Activated CD4-positive, alpha-beta T cell treated with anti-CD3 and anti-CD28 coated beads, Interleukin-2, amount 50 U/mL, for 4 hours (primary cell): ENCODE data around the gene INAFM2.

ENCODE experiments used
- DNase-seq, 2 experiments: peaks; one replicate each; pipeline ENCODE4 v3.0.0-alpha.2; 2020

Gene INAFM2

DNA sequence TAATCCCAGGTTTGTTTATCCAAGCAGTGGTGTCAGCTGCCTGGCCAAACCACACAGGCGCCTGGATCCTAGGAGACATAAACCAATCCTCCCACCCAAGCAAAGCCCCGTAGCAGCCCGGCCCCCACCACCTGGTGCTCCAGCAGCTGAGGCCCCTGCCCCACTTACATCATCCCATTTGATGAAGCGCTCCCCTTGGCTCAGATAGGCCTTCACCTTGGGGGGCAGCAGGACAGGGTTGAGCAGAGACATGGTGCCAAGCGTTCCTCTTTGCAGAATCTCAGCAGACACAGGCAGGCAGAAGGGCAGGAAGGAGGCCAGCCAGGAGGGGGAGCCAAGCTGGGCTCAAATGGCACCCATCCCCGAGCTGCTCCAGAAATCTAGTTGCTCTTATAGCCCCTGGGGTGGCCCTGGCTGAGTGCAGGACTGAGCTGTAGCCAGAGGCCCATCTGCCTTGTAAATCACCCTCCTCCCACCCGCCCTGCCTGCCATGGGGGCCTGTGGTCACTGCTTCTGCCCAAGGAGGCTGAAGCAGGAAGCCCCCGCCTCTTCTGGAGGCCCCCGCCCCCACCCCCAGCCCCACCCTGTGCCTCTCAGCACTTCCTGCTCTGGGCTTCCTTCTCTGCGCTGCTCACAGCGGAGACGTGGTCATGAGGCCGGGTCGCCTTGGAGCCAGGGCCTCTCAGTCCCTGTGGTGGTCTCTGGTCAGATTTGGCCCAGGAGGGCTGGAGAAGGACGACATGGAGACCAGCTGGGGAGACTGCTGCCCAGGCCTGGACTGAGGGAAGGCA lies 15.9 kb upstream of the INAFM2 start, which contains the start of gene PLCB2:
Gene PLCB2, minus strand, starts transcription at position 515 of the 791 bp plus-strand sequence. Its CDS starts 263 bp downstream, at position 252.
- DNase-seq = peak; percentile 59

DNA sequence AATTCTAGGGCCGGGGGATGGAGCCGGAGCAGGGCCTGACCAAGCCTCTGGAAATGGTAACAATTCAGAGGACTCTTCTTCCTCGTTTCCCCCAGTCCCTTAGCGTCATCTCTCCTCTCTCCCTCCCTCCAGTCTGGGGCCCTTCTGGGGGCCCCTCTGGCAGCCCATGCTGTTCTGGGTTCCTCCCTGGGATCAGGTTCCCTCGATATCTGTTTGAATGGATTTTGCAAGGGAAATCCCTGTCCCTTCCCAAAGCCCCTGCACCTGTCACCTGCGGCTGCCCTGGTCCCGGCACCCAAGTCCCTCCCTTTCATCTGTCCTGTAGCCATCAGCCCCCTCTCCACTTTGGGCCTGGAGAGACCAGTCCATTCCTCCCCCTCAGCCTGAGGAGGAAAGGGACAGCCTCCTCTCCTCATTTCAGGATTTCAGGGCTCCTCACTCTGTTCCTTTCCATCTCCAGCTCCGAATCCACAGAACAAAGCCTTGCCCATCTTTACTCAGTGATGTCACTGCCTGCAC lies 14.1 kb upstream of the INAFM2 start:
- no peak for DNase-seq

DNA sequence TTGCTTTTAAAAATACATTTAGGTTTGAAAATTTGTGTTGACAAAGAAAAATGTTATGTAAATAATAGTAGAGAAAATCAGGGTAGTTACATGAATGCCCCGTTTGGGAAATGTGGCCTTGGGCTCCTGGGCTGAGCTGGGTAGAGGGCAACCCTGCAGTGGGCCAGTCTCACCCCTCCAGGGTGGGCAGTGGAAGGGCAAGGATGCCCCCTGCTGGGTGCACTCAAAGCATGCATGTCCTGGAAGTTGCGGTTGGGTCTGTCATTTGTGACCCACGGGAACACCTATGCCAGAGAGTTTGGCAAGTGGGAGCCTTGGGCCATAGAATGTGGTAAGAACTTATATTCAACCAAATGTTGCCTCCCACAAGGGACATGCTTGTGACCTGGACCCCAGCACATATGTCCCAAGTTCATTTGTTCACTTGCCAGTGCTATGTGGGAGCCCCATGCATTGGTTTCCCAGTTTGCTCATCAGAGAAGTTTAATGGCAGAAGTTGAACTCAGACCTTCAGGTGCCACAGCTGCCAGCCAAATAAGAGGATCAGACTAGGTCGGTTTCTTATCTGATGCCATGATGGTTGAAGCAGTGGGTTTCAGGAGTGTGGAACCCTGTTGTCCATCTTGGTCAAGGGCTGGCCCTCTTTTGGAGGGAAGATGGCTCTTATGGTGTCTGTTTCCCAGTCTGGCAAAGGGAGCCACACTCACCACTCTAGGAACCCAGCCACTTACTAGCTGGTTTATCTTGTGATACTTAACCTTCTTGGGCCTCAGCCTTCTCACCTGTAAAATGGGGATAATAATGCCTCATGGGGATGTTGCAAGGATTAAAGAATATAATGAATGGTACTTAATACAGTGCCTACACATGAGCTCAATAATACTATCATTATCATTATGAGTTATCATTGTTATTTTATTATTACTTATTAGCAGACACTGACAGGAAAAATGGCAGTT lies 13.2 kb upstream of the INAFM2 start:
- peak; percentile 42 to 47 for DNase-seq

DNA sequence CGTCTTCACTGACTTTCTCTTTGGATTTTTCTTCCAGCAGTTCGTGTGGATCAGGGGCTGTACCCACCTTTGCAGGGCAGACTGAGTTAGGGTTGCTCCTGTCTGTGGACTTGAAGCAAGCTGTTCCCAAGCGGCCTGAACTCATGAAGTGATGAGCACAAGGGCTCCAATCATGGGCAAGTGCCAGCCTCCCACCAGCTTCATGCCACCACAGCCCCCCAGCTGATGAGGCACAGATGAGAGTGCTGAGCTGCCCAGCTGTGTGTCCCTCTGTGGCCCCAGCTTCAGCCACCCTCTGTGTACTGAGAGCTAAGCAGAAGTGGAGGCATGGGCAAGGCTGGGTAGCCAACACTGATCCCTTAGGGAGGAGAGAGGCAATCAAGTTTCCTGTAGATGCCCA lies 12.5 kb upstream of the INAFM2 start:
- no peak for DNase-seq

DNA sequence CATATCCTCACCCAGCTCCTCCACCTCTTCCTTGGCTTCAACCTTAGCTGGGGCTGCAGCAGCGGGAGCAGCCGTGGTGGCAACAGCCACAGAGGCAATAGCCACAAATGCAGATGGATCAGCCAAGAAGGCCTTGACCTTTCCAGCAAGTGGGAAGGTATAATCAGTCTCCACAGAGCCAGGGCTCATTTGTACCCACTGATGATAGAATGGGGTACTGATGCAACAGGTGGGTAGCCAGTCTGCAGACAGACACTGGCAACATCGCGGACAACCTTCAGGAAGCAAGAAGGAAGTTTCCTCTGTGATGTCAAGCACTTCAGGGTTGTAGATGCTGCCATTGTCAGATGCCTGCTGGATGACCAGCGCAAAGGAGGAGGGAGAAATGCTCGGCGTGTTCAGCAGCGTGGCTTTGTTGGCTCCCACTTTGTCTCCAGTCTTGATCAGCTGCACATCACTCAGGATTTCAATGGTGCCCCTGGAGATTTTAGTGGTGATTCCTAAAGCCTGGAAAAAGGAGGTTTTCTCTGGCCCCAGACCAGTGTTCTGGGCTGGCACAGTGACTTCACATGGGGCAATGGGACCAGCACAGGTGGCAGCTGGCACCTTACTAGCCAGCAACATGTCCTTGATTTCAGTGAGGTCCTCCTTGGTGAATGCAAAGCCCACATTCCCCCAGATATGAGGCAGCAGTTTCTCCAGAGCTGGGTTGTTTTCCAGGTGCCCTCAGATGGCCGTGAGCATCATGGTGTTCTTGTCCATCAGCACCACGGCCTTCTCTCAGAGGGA lies 10.9 kb upstream of the INAFM2 start:
- no peak for DNase-seq

DNA sequence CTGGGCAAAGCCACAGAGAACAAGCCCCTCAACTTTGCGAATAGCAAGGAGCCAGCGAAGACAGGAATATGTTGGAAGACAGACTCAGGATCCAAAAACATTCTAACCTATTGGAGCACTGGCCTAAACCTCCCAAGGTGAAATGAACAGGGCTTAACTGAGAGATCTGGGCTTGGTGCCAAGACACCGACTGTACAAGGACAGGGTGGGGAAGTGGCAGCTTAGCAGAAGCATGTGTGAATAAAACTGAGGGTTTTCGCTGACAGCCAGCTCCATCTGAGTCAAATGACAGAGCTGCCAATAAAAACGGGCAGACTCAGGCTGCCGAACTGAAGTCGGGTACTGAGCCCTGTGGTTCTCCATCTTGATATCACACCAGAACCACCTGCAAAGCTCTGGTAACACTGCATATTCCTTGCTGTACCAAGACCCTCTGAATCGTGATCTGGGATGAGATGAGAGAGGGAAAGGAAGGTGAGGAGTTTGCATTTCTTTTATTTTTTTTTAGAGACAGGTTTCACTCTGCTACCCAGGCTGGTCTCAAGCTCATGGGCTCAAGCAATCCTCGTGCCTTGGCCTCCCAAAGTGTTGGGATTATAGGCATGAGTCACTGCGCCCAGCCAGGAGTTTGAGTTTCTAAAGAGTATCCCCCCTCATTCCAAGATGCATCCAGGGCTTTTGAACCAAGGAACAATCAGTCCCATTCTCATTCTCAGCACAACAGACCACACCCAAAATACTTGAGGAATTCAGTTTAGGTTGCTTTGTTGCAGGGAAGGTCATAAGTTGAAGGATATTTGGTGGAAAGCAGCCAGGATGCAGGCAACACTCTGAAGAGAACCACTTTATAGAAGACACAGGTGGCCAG lies 9.7 kb upstream of the INAFM2 start:
- no peak for DNase-seq

DNA sequence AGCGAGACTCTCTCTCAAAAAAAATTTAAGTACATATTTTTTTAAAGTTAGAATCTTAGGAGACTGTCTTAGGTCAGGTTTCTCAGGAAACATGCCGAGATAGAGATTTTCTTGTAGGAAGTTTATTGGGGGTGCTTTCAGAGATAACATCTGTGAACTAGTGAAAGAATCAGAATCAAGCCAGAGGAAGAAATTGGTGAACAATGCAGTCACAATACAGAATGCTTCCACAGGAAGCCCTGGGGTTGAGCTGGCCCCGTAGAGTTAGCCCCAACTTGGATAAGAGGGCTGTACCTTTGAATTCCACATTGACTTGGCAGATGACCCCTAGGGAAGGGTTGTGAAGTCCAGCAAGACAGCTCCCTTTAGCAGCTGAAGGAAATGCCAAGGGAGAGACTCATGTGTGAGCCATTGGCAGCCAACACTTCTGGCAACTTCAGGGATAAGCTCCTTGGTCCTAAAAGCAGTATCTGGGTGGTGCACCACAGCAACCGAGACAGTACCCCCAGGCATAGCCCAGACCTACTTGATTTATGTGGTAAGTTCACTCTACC lies 8.7 kb upstream of the INAFM2 start:
- DNase-seq = no peak

DNA sequence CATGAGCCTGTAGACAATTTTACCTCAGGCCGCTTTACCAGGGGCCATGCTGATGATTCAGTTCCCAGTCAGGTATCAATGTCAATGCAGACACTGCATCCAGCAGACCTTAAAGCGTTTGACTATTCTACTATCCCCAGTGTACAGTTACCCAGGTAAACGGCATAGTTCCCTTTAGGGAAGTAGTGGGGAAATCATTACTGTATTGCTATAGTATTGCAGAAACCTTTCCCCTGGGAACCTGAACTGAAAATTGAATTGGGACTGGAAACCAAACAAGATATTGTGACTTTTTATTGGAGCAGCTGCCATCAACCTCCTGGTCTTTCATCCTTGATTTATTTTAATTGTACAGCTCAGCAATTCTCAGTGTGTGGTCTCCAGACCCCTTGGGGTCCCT lies 6.6 kb upstream of the INAFM2 start:
- no peak for DNase-seq

DNA sequence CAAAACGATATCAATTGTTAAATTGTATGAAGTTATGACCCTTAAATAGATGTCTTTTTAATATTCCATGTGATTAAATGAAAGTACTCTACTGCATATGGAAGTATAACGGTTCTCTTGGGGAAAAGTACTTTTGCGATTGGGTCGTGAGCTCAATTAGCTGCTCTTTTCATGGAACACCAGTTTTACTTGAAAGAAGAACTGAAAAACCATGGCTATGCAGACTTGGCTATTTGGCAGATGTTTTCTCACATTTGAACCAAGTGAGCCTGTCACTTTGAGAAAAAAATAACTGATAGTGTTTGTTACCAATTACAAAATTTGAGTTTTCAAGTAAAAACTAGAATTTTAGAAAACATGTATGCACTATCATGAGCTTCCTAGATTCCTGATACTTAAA lies 5.9 kb upstream of the INAFM2 start:
- DNase-seq = no peak

DNA sequence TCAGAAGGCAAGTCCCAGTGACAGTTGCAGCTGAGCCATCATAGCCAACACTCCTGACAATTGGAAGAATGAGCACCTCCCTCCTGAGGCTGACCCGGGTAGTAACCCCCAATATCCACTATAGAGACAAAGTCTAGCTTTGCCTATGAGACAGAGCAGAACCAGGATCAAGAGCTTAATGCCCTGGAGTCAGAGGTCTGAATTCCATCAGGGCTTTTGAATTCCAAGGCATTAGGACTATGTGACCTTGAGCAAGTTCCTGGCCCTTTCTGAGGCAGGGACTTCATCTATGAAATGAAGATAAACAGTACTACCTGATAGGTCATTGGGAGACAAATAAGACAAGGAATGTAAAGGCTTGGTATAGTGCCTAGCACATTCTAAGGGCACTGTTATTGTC lies 3.1 kb upstream of the INAFM2 start:
- DNase-seq = no peak

DNA sequence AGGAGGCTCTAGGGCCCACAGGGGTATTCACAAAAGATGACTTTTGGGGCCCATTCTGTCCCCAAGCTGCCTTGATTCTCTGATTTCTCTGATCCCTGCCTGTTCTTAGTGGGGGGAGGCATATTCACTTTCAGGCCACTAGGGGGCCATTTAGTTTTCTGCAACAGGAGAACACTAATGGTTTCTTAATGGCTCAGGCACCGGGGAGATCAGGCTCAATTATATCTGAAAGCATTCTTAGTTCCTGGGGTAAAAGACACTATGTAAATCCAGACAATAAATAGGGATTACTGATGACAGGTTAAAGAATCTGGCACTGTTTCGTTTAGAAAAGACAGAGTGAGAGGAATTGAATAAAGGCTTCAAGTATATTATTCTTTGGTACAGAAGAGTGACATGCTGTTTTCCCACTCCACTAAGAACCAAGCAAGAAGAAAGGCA lies 2.5 kb upstream of the INAFM2 start:
- peak; percentile 48 to 54 for DNase-seq

DNA sequence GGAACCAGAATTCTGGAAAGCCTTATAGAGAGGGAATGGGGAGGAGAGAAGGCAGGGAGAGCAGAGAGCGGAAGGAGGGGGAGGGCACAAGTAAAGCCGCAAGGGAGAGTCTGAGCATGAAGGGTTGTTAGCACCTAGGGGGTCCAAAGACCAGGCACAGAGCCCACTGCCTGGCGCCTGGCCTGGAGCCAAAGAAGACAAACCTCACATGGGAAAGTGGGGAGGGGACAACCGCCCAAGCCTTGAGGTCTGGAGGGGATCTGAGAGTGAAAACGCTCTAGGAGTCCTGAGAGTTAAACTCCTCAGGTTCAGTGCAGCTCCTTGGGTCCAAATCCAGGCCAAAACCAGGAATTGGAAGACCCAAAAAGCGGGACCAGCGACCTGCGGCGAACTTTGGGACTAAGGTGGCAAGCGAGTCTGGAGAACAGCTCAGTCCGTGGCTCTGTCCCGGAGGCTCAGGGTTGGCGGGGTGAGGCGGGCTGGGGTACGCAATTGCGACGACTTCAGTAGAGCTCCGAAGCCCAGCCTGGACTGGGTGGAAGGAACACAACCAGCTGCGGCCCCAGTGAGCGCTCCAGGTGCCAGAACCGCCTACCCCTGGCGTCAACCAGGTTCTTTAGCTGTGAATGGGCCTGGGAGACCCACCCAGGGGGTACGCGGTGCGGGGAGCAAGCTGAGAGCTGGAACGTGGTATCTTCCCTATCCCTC lies 807 bp upstream of the INAFM2 start:
- DNase-seq = no peak

DNA sequence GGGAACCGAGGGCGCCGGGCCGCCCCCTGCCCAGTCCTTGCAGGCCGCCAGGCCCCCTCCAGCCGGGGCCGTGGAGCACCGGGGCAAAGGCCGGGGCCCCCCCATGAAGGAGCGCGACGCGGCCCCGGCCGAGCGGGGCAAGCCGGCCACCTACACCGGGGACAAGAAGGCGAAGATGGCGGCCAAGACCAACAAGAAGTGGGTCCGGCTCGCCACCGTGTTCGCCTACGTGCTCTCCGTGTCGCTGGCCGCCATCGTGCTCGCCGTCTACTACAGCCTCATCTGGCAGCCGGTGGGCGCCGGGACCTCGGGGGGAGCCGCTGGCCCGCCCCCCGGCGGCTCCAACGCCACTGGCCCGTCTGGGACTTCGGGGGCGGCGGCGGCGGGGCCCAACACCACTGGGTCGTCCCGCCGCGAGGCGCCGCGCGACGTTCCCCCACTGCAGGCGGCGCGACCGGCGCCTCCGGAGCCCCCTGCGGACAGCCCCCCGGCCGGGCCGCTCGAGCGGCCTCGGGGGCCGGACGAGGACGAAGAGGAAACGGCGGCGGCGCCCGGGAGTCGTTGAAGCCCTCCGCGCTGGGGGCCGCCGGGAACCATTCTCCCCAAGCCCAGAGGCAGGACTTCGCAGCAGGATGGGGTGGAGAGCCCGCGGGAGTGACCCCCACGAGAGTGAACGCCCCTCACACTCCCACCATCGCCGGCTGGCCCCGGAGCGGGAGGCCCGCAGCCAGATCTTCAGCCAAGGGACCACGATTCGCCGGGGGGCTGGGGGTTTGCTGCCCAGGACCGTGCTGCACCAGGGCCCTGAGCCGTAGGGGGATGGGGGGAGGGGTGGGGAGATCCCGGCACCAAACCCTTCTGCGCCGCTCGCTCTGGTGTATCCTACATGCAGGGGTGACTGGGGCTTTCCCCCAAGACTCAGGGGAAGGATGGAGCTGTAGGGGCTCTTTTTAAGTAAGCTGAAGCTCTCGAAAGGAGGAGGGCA lies 753 bp downstream of the INAFM2 start:
- DNase-seq = no peak

DNA sequence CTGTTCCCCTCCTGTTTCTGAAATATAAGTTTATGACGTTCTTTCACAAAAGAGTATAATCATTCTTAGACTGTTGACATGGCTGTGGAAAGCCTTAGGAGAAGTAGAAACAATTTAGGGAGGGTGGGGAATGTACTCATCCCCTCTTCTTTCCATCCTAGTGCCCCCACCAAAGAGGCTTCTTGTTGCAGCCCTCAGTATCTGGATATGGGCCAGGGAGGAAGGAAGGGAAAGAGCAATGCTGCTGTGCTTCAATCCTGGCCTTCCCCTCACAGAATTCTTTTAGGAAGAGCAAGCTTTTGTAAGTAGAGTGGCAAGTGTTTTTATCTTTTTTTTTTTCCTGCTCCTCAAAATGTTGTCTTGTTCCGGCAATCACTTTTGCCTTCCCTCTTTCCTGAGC lies 1.7 kb downstream of the INAFM2 start:
- DNase-seq = no peak

DNA sequence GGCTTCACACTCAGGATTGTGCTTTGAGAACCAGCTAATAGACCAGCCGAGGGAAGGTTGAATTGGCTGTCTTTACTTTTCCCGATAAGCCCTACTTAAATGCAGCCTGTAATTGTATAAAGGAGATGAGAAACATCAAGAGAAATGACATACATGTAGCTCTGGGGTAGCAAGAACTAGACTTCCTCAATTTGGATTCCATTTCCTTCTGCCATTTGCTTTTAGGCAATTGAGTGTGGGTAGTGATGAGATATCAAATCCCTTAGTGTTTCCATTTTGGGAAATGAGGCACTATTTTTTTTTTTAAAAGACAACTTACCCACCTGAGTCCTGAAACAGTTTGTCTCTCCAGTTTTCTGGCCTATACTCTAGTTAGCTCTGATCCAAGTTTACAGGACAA lies 2.2 kb downstream of the INAFM2 start:
- no peak for DNase-seq

DNA sequence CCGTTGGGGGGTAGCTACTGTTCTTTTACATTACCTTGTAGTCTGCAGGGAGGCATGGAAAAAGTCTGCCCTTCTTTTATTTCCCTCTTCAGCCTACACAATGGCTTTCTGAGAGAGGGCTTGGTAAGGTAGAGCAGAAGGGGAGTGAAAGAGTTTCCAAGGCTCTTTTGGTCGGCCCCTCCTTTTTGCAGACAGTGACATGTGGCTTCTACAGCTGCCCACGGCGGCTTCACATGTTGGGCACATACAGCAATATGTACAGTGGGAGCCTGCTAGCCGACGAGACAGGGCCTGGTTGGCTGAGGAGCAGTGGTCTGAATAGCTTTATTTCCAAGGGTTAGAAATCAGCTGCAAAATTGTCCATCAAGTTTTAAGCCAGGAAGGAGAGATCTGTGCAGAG lies 4.0 kb downstream of the INAFM2 start:
- no peak for DNase-seq

DNA sequence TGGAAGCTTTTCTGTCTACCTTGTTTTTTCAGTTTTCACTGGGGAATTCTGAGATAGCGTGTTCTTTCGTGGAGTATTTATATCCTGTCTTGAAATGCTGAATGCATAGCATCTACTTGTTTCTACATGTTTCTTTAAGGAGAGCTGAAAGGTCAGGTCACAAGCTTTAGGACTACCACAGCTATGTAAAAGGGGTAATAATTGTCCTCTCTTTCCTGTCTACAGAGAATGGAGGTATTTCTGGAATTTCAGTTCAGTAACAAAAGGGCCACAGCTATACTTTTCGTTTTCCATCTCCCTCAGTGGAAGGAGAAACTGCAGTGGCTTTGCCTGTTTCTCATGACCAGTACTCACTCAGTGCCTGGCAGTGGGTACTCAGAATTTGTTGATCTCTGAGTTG lies 4.7 kb downstream of the INAFM2 start:
- DNase-seq = no peak

DNA sequence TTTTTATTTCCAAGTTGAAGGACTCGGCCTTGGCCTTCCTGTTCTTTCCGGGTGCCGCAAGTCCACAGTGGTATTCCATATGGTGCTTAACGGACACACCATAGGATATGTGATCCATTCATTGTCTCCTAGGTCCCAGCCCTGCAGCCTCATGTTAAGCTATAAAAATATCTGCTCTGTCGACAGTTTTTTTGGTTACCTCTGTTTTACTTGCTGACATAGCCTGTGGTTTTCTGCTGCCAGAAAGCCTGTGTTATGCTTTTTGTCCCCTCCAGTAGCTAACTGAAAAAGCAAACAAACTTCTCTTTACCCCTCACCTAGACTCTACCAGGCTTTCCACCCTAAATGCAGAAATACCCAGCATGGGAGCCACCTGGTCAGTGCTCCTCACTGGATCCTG lies 5.3 kb downstream of the INAFM2 start:
- no peak for DNase-seq

DNA sequence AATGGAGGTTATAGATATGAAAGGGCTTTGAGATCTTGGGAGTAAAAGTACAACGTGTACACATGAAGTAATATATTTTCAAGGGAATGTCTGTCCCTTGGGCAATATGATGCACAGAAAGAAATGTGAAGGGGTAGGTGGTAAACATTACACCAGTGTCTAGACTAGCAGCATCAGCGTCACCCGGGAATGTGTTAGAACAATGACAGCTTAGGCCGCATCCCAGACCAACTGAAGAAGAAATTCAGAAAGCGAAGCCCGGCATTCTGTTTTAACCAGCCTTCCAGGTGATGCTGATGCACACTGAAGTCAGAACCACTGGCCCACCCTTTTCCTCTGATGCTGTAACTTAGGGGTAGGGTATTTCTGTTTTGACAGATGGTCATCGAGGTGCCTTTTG lies 6.3 kb downstream of the INAFM2 start:
- DNase-seq = no peak
